Measurements from ENCODE around the gene TBC1D5. TPM values are rescaled to one million over a fixed set of nuclear protein-coding genes. Genes with fewer than 3 reads are reported as not detected.

TBC1D5 gene
- total RNA-seq, 1 experiment from 2014 or later, result 33.9 TPM

DNA sequence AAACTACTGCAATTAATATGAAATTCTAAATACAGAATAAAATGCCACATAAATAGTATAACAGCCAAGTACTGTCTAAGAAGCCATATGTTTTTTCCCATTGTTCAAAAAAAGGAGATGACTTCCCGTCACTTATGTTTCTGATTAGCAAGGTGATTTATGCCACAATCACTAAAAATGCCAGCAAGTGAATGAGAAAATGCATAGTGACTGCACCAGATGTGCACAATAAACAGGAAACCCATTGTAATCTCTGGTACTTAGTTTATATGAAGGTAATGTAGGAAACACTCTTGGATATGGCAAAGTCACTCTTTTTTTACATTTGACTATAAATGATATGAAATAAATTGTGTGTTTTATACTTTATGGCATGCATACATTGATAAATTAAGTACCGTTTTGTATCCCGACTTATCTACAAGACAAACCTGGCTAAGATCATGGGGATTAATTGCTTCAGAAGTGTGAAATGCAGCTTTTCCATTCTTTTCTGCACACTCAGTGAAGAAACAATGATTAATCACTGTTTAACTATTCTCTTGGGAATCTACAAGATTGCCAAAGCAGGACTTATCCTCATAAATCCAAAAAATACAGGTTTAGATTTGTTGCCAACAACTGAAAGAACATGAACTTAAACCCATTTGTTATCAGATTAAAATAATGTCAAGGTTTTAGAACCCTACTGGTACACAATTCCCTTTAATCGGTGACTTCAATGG lies 164.5 kb downstream of the TBC1D5 start:
- no peaks in the 10 kb centered on the region for H4K20me1 ChIP-seq (ENCODE audit: insufficient read depth)
- ChIA-PET RAD21 (ENCODE audit: low non-redundant PET in 1 of 2, low total read pairs in 2 of 2, uncharacterized antibody in 2 of 2, unreplicated experiment in 2 of 2) (no interaction called here), CTCF (interaction anchor here (0.7 kb wide), 1 partner anchor 67 kb away, joined by 3 read pairs; no protein-coding TSS in a partner anchor), POLR2A (no interaction called here)
- no peak overlapping the region for H3K9ac ChIP-seq (ENCODE audit: low read length)
- no peaks in the 10 kb centered on the region for H3K27me3 ChIP-seq (ENCODE audit: insufficient read depth, low read length)
- H2AFZ ChIP-seq (ENCODE audit: low read depth, low read length, poor library complexity, severe bottlenecking), result no peak overlapping the region
- ATAC-seq, result no peak
- H3K27ac ChIP-seq (ENCODE audit: low read depth, low read length), result no peak overlapping the region
- no peak for TF ChIP-seq EZH2phosphoT487 (IDR thresholded peaks at IDR 0.05; ENCODE audit: borderline replicate concordance)
- TF ChIP-seq, protein P1, sequence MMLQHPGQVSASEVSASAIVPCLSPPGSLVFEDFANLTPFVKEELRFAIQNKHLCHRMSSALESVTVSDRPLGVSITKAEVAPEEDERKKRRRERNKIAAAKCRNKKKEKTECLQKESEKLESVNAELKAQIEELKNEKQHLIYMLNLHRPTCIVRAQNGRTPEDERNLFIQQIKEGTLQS (IDR thresholded peaks at IDR 0.05), result no peak
- TF ChIP-seq ELF1 (IDR thresholded peaks at IDR 0.05; ENCODE audit: borderline replicate concordance, low read depth), result no peak
- TF ChIP-seq FOSL1 (IDR thresholded peaks at IDR 0.05; ENCODE audit: low read depth), result no peak
- TF ChIP-seq YY1 (IDR thresholded peaks at IDR 0.05; ENCODE audit: extremely low read depth, insufficient replicate concordance, low read depth, low read length), result no peak
- TF ChIP-seq, protein P2, sequence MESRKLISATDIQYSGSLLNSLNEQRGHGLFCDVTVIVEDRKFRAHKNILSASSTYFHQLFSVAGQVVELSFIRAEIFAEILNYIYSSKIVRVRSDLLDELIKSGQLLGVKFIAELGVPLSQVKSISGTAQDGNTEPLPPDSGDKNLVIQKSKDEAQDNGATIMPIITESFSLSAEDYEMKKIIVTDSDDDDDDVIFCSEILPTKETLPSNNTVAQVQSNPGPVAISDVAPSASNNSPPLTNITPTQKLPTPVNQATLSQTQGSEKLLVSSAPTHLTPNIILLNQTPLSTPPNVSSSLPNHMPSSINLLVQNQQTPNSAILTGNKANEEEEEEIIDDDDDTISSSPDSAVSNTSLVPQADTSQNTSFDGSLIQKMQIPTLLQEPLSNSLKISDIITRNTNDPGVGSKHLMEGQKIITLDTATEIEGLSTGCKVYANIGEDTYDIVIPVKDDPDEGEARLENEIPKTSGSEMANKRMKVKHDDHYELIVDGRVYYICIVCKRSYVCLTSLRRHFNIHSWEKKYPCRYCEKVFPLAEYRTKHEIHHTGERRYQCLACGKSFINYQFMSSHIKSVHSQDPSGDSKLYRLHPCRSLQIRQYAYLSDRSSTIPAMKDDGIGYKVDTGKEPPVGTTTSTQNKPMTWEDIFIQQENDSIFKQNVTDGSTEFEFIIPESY (IDR thresholded peaks at IDR 0.05; ENCODE audit: extremely low read depth, insufficient replicate concordance, low read length), result no peak
- TF ChIP-seq, protein P3, sequence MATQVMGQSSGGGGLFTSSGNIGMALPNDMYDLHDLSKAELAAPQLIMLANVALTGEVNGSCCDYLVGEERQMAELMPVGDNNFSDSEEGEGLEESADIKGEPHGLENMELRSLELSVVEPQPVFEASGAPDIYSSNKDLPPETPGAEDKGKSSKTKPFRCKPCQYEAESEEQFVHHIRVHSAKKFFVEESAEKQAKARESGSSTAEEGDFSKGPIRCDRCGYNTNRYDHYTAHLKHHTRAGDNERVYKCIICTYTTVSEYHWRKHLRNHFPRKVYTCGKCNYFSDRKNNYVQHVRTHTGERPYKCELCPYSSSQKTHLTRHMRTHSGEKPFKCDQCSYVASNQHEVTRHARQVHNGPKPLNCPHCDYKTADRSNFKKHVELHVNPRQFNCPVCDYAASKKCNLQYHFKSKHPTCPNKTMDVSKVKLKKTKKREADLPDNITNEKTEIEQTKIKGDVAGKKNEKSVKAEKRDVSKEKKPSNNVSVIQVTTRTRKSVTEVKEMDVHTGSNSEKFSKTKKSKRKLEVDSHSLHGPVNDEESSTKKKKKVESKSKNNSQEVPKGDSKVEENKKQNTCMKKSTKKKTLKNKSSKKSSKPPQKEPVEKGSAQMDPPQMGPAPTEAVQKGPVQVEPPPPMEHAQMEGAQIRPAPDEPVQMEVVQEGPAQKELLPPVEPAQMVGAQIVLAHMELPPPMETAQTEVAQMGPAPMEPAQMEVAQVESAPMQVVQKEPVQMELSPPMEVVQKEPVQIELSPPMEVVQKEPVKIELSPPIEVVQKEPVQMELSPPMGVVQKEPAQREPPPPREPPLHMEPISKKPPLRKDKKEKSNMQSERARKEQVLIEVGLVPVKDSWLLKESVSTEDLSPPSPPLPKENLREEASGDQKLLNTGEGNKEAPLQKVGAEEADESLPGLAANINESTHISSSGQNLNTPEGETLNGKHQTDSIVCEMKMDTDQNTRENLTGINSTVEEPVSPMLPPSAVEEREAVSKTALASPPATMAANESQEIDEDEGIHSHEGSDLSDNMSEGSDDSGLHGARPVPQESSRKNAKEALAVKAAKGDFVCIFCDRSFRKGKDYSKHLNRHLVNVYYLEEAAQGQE (IDR thresholded peaks at IDR 0.05; ENCODE audit: low read depth), result no peak
- TF ChIP-seq POLR2AphosphoS5 (IDR thresholded peaks at IDR 0.05; ENCODE audit: low read depth, low read length), result no peak
- TF ChIP-seq ZNF274 (IDR thresholded peaks at IDR 0.05; ENCODE audit: low read depth, low read length), result no peak
- no peak for TF ChIP-seq JUND (IDR thresholded peaks at IDR 0.05)
- TF ChIP-seq, protein P4, sequence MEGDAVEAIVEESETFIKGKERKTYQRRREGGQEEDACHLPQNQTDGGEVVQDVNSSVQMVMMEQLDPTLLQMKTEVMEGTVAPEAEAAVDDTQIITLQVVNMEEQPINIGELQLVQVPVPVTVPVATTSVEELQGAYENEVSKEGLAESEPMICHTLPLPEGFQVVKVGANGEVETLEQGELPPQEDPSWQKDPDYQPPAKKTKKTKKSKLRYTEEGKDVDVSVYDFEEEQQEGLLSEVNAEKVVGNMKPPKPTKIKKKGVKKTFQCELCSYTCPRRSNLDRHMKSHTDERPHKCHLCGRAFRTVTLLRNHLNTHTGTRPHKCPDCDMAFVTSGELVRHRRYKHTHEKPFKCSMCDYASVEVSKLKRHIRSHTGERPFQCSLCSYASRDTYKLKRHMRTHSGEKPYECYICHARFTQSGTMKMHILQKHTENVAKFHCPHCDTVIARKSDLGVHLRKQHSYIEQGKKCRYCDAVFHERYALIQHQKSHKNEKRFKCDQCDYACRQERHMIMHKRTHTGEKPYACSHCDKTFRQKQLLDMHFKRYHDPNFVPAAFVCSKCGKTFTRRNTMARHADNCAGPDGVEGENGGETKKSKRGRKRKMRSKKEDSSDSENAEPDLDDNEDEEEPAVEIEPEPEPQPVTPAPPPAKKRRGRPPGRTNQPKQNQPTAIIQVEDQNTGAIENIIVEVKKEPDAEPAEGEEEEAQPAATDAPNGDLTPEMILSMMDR (IDR thresholded peaks at IDR 0.05 in 2 of 3, conservative IDR thresholded peaks at IDR 0.05 in 1 of 3; ENCODE audit: borderline replicate concordance in 1 of 3, insufficient read depth in 1 of 3, low read depth in 2 of 3, low read length in 2 of 3), result no peak
- intact Hi-C loops (cut with micrococcal nuclease), result no loop called here
- no peaks in the 10 kb centered on the region for H3K9me3 ChIP-seq (ENCODE audit: control insufficient read depth in 1 of 2, insufficient read depth in 1 of 2, low read depth in 1 of 2, low read length in 2 of 2)
- H3K79me2 ChIP-seq (ENCODE audit: insufficient read depth, low read length), result peaks cover 3% of the 10 kb centered on the region; the same call in 1 of the 2 replicates
- H3K36me3 ChIP-seq (ENCODE audit: control insufficient read depth in 1 of 2, insufficient read depth in 2 of 2, low read length in 2 of 2), result no peaks in the 10 kb centered on the region
- H3K9me2 ChIP-seq (ENCODE audit: insufficient read depth), result no peaks in the 10 kb centered on the region
- no TSS peak for BruUV-seq (replicated peaks)
- H3K4me1 ChIP-seq (ENCODE audit: control insufficient read depth in 1 of 2, insufficient read depth in 2 of 2, low read length in 2 of 2), result no peaks in the 10 kb centered on the region
- H3K4me2 ChIP-seq (ENCODE audit: low read length), result no peak overlapping the region
- no peak overlapping the region for H3K4me3 ChIP-seq (replicated peaks in 1 of 2; ENCODE audit: low read depth in 1 of 2, low read length in 2 of 2)
- DNase-seq (ENCODE audit: low read depth, low spot score), result no peak

All from HCT116 (cell line).